NCI-H1417 (cell line): ENCODE measurements around the gene RAB4A.
"Not testable (repeated sequence)": the region's sequence is repeated elsewhere in the genome, so short reads cannot be mapped to it uniquely, and the experiment has no call there.

Source experiments
- DNase-seq, 3 experiments: peaks; one replicate each; lab custom pipeline; 2025; lab: John Stamatoyannopoulos, UW

The RAB4A gene

DNA sequence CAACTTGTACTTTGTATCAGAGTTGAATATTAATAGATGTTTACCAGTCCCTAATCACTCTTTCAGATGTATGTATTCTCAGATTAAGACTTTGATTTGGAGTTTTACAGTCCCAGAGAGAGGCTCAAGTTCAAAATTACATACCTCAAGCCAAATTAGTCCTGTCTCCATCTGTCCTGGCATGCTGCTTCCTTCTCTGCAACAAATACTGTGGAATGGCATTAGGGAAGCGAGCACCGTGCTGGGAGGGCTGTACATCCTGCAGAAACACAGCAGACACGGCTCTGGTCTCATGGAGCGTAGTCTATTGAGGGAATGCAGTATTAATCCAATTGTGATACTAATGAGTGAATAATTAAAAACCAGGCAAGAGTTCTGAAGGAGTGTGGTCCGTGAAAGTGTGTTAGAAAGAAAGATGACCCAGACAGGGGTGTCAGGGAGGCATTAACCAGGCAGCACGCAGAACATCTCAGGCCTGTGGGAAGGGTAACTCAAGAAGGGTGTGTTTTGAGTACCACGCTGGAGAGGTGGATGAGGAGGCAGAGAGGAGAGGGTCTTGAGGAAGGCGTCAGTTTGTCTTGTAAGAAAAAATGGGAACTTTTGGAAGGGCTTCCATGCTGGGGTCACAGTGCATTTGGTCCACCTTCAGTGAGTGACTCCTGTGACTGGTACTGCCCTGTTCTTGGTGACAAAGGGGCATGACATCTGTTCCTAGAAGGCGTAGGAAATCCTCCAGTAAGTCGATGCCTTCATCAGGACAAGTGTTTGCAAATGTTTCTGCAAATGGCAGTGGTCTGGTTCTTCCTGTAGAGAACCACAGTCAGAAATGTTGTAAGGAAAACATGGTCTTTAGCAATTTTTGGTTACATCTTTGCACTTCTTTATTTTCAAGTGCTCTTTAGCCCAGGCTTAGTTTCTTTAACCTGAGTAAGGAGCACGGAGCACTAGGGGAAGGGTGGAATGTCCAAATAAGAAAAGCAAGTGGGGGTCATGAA, 1.6 kb downstream of the RAB4A start:
- DNase-seq, result peak in 1 of 3 experiments; percentile 45

DNA sequence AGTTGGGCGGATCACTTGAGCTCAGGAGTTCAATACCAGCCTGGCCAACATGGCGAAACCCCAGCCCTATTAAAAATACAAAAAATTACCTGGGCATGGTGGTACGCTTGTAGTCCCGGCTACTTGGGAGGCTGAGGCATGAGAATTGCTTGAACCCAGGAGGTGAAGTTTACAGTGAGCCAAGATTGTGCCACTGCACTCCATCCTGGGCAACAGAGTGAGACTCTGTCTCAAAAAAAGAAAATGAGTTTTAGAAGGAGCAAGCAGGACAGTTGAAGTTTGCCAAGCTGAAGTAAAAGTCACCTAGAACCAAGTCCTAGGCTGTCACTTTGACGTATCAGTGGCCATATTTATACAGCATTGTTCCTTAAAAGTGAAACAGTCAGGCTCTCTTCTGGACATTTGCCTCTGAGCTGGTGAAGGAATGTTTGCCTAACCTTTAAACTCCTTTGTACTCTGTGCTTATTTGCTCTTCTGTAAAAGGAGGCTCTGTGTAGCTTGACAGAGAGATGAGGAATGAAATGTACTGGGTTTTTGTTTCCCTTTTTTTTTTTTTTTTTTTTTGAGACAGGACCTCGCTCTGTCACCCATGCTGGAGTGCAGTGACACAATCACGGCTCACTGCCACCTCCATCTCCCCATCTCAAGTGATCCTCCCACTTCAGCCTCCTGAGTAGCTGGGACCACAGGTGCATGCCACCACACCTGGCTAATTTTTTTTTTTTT, 2.8 kb downstream of the RAB4A start:
- no peak for DNase-seq

DNA sequence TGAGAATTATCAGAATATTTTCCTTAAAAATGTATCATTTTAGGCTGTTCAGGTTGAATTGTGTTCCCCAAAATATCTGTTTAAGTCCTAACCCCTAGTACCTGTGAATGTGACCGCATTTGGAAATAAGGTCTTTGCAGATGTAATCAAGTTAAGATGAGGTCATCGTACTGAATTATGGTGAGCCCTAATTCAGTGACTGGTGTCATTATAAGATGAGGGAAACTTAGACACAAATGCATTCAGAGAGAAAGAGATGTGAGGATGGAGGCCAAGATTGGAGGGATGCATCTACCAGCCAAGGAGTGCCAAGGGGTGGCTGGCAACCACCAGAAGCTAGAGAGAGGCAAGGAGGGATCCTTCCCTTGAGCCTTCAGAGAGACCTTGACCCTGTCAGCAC, 4.1 kb downstream of the RAB4A start:
- no peak for DNase-seq

DNA sequence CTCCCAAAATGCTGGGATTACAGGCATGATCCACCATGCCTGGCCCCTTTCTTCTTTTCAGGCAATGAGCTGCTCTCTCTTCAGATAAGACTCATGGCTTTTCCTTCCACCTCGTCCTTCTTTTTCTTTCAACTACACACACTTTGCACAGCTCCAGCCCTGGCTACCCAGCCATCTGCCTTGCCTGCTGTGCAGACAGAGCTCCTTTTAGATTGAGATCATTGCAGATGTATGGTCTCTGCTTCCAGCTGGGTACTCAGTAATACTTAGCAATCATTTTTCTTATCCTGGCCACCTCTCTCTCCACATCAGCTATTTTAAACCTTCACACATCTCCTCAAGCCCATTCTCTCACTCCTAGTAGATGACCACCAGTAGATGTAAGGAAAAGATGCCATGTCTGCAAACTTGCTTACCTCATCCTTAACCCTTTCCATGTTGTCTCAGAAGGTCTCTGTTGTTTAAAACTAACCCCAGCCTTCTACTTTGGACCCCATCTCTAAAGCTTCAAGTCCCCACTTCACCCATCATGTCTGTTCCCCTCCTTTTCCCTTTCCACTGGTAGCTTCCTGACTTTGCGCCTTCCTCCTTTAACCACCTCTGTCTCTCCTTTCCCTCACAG, 7.3 kb downstream of the RAB4A start:
- no peak for DNase-seq

DNA sequence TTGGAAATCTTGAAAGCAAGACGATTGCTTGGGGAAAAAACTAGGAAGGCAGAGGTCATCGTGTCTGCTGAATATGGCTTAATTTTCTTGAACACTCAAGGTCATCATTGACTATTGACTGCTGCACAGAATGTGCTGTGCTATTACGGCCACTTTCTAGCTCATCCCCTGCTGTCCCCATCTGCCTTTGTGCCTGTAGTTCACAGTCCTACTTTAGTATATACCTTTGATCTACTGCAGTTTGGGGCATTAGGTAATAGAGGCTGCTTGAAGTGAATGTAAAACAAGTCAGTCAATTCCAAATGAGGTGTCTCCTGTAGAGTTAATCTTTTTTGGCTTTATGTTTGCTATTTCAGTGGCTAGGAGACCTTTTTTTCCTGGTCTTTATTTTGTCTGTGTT, 8.3 kb downstream of the RAB4A start:
- no peak for DNase-seq

DNA sequence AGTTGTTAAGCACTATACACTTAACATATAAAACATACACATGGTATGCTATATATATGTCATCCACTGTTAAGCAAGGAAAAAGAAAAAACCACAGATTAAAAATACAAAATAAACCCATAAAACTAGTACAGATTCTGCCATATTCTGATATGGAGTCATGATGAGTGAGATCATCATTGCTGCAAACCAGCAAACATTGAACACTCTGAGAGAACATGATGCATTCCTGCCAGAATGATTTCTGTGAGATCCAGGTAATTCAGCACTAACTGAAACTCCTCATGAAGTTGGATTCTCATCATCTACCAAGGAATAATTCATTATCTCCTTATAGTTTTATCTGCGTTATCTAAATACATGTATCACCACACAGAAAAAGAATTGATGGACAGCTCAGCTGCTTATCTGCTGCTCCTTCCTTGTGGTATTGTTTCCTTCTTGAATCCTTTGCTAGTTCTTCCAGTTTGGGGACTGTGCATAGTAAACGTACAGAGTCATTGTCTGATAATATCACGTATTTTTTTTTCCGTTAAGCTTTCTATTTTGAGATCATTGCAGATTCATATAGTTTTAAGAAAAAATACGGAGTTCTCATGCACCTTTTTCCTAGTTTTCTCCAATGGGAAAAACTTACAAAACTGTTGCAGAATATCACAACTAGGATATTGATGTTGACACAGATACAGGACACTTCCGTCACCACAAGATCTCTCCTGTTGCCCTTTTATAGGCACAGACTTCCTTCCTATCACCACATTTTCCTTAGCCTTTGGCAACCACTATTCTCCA, 9.3 kb downstream of the RAB4A start:
- DNase-seq, result no peak

DNA sequence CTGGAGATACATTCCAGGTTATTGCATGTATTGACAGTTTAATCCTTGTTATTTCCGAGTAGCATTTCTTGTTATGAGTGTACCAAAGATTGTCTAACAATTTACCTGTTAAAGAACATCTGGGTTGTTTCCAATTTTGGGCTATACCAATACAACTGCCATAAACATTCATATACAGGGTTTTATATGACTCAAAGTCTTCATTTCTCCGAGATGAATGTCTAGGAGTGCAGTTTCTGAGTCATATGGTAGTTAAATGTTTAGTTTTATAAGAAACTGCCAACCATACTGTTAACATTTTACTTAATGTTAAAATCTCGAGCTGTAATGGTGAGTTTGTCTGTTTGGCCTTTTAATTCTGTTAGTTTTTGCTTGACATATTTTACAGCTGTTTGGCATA, 10.0 kb downstream of the RAB4A start:
- DNase-seq, result no peak

DNA sequence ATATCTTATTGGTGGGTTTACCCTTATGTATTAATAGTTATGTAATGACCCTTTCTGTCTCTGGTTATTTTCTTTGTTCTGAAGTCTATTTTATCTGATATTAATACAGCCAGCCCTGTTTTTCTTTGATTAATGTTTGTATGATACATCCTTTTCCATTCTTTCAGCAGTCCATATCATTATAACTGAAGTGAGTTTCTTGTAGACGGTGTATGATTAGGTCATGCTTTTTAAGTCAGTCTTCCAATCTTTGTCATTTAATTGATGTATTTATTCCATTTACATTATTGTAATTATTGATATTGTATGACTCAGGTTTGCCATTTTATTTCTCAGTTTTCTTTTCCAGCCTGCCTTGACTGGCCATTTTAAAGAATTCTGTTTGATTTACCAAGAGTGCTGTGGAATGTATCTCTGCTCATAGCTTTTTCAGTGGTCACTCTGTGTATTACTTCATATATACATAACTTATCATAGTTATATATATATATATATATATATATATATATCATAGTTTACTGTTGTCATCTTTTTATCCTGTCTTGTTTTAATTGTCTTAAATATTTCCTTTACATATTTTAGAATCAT, 10.5 kb downstream of the RAB4A start:
- no peak for DNase-seq

DNA sequence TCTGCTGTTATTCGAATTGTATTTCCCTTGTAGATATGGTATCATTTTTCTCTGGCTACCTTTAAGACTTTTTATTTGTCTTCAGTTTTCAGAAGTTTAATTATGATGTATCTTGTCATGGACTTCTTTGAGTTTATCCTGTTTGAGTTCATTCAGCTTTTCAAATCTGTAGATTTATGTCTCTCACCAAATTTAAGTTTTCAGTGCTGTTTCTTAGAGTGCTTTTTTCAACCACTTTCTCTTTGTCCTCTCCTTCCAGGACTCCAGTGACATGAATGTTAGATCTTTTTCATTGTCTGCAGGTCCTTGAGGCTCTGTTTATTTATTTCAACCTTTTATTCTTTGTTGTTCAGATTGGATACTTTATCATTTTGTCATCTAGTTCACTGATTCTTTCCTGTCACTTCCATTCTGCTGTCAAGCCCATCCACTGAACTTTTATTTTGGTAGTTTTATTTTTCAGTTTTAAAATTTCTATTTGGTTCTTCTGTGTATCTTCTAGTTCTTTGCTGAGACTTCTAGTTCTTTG, 11.4 kb downstream of the RAB4A start:
- DNase-seq, result no peak

DNA sequence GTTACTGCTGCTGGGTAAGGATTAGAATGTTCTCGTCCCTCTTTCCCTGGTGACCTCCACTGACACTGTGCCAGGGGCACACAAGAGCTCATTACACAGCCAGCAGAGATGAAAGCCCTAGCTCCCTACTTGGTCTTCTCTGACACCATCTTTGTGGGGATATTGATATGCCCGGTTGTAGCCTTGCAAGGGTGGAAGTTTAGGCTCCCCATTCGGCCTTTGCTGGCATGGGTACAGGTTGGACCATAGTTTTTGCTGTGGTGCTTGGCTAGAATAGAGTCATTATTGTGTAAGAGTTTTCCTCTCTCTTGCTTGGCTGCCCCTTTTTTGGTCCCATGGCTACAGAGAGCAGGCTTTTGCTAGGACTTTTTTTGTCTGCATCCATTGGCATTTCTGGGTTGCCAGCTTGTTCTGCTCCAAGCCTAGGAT, 12.3 kb downstream of the RAB4A start:
- no peak for DNase-seq

DNA sequence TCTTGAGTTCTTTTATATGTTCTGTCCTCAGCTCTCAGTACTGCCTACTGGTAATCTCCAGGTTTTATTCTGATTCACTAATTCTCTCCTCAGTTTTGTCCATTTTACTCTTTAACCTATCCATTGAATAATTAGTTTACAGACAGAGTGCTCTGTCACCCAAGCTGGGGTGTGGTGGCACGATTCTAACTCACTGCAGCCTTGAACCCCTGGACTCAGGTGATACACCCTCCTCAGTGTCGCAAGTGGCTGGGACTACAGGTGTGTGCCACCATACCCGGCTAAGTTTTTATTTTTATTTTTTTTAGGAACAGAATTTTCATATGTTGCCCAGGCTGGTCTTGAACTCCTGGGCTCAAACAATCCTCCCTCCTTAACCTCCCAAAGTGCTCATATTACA, 14.0 kb downstream of the RAB4A start:
- DNase-seq, result no peak

DNA sequence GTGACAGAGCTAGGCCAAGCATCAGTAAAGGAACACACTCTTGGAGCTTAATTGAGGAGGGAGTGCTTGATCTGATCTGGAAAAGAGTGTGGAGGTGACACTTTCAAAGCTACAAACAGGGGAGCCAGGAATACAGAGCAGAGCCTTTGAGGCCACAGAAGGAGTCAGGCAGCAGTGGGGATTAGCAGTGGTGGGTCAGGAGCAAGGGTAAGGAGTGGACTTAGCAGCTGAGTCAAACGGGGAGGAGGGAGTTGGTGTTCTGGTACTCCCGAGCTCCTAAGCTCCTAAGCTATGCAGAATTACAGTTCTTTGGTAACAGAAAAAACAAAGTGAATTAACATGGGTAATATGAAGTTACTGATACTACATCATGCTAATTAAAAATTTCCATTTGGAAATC, 14.5 kb downstream of the RAB4A start:
- no peak for DNase-seq

DNA sequence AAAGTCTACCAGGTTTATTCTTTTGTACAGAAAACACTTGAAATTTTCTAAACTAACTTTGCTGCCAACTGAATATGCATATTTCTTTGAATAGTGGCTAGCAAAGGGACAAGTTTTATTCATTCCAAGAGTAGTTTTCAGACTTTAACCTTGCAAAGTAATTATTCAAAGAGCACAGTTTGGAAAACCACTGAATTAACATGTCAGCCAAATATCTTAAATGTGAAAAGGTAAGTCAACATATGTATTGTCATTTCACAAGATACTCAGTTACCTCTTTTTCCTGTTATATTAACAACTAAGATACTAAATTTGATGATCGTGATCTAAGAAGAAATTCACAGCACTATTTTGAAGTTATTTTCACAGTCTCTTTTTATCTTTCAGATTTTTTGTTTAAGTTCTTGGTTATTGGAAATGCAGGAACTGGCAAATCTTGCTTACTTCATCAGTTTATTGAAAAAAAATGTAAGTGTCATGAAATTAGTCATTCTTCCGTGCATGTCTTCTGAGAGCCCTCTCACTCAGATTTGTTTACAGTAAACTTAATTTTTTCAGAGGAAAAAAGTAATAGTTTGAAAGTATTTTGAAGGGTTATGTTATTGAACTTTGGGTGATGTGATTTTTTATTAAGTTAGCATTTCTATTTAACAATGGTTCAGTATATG, 15.3 kb downstream of the RAB4A start:
- no peak for DNase-seq

DNA sequence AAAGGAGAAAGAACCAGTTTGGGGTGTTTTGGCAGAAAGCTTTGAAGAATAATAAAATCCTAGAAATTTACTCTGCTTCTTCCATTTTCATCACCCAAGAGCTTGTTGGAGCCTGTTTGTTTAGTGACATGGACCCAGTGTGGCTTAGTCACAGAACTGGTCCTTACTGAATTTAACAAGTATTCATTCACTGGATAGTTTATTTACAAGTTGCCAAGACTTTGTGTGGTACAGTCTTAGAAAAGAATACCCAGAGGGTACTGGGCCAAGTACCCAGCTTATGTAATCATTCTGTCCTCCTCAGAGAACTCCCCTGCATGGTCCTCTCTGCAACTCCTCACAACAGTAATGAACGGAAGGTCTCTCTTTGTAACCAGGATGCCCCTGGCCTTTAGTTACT, 16.4 kb downstream of the RAB4A start:
- no peak for DNase-seq

DNA sequence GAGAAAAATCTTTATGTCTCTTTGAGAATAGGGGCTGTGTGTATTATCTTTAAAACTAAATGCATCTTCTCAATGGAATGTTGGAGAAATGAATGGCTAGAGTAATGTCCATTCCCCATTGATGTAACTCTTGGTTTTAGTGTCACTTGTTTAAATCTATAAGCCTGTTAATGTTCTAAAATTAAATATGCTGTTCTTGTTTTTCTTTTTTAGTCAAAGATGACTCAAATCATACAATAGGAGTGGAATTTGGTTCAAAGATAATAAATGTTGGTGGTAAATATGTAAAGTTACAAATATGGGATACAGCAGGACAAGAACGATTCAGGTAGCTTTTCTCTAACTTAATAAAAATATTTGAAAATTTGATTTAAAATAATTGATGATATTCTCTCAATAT, 17.6 kb downstream of the RAB4A start:
- DNase-seq, result no peak

DNA sequence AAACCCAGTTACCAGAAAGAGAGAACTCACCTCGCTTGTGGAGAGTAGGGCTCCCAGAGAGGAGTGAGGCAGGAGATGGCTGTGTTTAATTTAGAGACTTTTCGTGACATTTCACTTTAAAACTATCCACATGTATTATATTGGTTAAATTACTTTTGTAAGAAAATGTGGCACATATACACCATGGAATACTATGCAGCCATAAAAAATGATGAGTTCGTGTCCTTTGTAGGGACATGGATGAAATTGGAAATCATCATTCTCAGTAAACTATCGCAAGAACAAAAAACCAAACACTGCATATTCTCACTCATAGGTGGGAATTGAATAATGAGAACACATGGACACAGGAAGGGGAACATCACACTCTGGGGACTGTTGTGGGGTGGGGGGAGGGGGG, 20.8 kb downstream of the RAB4A start:
- not testable (repeated sequence) for DNase-seq

DNA sequence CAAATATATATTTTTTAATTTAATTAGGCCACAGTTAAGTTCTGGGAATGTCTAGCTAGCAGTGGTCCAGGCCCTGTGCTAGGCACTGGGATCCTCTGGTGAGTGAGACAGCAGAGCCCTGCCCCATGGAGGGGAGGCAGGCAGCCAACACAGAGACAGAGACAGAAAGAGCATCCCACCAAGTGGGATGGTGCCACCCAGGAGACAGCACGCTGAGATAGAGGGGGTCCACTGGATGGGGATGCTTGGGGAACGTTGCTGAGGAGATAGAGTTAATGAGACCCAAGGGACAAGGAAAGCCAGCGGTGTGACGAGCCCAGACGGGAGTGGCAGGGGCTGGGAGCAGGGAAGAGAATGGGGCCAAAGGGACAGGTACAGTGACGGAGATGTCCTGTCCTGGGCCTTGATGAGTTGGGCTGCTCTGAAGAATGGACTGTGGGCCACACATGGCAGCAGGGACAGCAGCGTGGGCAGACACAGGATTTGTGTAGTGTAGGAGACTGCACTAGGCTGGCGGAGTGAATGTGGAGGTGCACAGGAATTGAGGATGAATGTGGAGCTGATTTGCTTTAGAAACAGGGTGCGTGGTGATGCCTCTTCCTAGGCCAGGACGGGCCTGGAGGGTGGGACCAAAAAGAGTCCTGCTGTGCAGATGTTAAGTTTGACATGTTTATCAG, 22.8 kb downstream of the RAB4A start:
- no peak for DNase-seq

DNA sequence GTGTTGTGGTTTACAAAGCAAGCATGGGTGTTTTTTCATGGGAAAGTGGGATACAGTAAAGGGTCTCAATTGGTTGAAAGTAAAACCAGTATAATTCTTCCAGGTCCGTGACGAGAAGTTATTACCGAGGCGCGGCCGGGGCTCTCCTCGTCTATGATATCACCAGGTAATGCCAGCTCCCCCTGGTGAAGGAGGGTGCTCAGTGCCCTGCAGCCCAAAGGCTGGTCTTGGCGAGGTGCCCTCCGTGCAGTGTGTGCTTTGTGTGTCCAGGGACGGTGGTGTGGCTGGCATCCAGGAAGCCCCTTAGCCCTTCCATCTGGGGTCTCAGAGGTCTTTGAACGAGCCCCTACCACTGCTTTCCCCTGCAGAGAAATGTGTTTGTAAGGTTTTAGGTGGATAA, 24.8 kb downstream of the RAB4A start:
- DNase-seq, result no peak

DNA sequence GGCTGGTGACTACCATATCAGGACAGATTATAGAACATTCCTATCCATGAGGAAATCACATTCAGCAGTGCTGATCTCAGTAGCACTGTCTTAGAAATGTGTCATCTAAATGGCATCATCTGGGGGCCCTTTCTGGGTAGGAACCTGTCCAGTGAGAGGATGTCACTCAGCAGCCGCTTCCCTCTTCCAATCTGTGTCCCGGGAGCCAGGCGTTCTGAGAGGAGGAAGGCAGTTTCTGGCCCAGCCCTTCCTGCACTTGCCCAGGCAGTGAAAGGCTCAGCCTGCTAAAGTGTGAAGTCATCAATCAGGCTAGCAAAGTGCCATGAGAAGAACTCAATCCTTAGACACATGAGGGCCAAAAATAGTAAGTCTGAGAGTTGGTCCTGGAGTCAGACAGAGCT, 25.6 kb downstream of the RAB4A start:
- DNase-seq, result no peak

DNA sequence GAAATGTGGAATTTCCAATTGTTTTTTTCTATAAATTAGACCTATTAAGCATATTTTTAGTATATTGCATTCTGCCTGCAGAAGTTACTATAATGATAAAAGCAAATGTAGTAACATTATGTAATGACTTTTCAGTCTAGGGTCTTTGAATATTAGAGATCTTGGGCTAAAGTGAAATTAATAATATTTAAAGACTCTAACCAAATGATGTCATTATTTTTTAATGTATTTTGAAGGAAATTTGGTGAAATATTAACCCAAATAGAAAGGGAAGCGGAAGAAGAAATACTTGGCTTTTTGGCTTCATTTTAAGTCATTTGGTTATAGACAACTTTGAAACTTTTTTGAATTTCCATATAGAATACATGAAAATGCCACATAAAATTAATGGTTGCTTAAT, 26.8 kb downstream of the RAB4A start:
- DNase-seq, result no peak
